Endometrial microvascular endothelial cells (primary cell): Measurements from ENCODE around the gene FUBP3. TPM values are rescaled to one million over a fixed set of nuclear protein-coding genes. Genes with fewer than 3 reads are reported as not detected.

Experiments
- in situ Hi-C: cut with HindIII; loops from 2 replicates; pipeline ENCODE4 v1.10.0; 2017; ENCODE audit warnings: low sequenced_read_pairs, low pct_unique_long_range_greater_than_20kb; ENCODE audit errors: inconsistent ontology term
- total RNA-seq: library from RNA; depleted of rRNA; stranded (reverse); fragments of >200 nt; gene quantifications from one replicate; pipeline ENCODE4 v1.2.3, GENCODE V29; 2015; ENCODE audit errors: inconsistent ontology term

Gene FUBP3
- total RNA-seq, 1 donor from 2014 or later = 37.5 TPM

DNA sequence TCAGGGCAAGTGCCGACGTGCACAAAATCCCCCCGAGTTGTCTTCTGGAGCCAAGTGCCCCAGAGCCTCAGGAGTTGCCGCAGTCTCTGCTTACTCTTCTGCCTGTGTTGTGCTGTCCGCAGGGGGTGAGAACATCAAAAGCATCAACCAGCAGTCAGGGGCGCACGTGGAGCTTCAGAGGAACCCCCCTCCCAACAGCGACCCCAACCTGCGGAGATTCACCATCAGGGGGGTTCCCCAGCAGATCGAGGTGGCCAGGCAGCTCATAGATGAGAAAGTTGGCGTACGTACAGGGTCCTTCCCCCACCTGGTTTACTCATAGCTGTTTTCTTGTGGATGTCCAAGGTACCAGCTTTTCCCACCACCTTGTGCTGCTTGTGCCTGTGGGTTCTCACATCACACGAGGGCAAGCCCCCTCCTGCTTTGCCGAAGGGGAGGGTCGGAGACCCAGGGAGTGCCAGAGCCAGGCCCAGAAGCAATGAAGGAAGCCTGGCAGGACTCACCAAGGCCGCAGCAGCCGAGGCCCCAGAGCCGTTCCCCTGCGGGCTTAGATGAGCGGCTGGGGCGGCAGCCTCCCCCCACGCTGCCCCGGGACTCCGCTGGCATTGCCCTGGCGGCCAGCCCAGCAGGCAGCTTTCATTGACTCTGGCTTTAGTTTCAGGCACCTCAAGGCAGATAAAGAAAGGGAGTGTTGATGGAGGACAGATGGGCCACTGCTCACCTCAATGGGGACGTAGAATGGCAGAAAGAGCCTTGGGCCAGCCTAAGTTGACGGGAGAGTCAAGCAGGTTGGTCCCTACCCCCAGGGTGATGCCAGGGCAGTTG, 51.3 kb downstream of the FUBP3 start:
- in situ Hi-C loops = no loop called here

DNA sequence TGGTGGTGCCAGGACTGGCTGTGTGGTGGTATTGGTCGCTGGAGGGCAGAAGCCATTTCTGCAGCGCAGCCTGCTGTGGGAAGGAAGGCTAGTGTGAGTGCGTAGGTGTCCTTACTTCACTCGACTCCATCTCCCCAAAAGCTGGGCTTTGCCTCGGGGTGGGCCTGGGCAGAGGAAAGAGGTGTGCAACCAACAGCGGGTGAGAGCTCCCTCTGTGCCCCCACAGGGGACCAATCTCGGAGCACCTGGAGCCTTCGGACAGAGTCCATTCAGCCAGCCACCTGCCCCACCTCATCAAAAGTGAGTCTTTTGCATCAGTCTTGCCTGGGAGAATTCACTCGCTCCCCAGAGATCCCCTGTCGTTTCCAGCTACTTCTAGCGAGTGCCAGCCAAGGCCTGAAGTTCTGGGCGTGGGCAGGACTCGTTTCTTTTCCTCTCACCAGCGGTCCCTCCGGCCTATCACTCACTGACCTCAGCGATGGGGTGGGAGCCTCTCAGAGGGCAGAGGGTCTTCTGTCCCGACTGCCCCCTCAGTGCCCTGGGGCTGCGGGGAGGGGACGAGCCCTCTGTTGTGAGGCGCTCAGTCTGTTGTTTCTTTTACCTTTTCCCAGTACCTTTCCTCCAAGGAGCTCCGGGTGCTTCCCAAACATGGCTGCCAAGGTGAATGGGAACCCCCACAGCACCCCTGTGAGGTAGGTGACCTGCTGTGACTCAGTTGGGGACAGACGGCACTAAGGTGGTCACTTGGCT, 52.1 kb downstream of the FUBP3 start:
- in situ Hi-C loops = no loop called here

DNA sequence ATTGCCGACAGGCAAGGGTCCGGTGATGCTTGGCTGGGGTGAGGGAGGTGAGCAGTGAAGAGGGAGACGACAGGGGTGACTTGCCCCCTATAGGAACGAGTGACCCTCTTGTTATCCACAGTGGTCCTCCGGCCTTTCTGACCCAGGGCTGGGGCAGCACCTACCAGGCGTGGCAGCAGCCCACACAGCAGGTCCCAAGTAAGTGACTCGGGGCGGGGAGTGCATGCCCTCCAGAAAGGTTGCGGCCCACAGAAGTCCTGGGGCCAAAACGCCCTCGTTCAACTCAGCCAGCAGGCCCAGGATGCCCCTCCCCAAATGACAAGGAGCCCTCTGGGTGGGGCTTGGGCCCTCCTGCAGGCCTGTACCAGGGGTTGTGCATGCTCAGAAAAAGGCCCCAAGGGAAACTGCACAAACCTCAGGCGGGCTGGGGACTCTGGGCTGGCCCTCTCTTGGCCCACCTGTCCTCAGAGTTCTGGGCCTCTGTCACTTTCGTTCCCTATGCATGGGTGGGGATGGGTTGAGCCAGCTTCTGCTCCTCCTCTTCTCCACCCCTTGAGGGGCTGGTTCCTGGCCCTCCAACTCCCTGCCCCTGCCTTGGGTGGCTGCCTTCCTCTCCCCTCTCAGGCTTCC, 52.8 kb downstream of the FUBP3 start:
- in situ Hi-C loops = no loop called here

DNA sequence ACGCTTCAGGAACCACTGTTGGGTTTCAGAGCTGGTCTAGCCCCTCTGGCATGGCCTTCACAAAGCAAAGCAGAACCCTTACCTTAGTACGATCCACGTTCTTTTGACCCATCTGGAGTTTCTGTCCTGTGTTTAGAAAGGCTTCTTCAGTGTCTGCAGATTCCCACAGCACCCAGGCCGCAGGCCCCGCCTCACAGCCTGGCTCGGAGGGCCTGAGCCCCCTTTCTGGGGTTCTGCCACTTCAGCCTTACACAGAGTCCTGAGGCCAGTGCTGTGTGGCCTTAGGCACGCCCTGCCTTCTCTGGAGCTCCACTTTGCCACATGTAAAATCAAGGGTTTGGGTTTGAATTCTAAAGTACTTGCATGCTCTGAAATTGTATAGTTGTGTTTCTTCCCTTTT, 53.5 kb downstream of the FUBP3 start:
- in situ Hi-C loops = no loop called here

DNA sequence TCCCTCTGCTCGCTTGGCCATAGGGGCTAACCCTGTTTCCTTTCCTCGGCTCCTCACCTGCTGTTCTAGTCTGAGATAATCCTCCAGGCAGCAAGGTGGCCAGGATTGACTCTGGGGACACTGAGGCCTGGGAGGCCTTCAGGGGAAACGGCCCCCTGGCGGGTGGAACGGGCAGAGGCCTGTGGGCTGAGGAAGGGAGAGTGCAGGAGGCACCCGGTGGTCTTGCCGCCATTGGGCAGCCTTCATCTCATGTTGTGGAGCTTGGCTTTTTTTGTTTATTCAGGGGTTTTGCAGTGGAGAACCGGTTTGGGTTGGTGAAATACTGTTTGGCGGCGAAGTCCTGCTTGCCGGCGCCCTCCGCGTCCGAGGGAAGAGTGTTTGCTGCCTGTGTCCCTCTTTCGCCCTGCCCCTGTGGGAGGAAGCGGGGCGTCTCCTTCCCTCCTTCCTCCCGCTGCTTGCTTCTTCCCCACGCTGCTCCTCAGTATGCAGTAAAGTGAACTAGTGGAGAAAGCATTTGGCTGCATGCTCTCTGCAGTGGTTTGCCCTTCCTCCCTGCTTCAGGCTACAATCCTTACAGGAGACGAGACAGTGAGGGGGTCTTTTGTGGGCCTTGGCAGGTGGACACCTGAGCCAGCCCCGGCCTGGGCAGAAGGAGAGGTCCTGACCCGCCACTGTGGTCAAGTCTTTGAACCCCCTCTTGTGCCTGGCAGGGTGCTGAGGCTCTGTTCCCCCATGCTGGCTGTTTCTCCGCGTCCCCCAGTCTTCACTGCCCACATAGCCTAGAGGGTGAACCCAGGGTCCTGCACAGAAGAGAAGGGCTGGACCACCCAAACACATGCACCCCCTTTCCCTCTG, 54.2 kb downstream of the FUBP3 start:
- in situ Hi-C loops = no loop called here

DNA sequence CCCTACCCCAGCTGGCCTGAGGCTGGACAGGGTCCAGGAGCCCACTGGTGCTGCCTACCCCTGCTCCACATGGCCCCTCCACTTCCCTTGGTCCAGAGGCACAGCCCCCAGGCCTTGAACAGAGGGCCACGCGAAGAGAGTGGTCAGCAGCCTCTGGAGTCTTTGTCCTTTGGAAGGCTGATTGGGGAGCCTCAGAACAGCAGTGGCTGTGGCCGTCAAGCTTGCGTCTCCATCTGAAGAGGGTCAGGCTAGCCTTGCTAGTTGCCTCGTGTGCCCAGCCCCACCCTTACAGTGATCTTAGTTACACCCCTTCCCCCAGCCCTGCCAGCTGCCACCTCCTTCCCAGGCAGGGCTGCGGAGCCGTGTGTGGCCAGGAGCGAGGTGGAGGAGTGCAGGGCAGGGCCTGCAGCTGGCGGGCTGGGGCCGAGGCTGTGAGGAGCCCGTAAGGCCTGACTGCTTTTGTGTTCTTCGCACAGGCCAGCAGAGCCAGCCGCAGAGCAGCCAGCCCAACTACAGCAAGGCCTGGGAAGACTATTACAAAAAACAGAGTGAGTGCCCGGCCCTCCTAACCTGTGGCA, 54.9 kb downstream of the FUBP3 start:
- in situ Hi-C loops = no loop called here

DNA sequence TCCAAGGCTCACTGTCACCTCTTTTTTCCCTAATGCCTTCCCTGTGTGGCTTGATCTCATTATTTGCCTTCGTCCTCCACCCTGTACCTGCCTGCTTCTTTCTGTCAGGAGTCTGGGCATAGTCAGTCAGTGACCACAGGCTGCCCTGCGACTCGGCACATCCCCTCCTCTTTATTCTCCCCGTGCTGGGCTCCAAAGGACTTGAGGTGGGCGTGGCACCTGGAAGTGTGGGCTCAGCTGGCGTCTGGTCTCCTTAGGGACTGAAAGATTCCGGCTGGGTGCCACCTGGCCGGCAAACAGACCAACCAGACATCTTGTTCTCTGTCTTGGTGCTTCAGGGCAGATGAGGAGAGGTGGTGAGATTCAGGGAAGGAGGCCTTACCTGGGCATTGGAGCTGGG, 55.4 kb downstream of the FUBP3 start:
- in situ Hi-C loops = no loop called here

DNA sequence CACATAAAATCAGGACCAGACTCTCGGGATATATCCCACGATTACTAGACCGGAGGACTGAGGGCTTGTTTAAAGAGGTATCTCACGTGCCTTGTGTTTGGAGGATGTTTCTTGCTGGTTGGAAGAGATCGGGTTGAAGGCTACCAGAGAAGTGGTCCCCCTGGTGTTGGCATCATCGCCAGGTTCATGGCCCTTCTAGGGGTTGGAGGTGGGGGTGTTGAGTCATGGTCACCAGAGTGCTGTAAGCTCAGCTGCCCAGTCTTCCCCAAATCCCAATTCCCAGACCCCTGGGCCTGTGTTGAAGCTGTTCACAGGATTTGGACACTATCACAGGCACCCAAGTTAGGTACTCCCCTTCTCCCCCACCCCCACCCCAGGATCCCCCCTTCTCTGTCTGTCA, 55.9 kb downstream of the FUBP3 start:
- in situ Hi-C loops = no loop called here

DNA sequence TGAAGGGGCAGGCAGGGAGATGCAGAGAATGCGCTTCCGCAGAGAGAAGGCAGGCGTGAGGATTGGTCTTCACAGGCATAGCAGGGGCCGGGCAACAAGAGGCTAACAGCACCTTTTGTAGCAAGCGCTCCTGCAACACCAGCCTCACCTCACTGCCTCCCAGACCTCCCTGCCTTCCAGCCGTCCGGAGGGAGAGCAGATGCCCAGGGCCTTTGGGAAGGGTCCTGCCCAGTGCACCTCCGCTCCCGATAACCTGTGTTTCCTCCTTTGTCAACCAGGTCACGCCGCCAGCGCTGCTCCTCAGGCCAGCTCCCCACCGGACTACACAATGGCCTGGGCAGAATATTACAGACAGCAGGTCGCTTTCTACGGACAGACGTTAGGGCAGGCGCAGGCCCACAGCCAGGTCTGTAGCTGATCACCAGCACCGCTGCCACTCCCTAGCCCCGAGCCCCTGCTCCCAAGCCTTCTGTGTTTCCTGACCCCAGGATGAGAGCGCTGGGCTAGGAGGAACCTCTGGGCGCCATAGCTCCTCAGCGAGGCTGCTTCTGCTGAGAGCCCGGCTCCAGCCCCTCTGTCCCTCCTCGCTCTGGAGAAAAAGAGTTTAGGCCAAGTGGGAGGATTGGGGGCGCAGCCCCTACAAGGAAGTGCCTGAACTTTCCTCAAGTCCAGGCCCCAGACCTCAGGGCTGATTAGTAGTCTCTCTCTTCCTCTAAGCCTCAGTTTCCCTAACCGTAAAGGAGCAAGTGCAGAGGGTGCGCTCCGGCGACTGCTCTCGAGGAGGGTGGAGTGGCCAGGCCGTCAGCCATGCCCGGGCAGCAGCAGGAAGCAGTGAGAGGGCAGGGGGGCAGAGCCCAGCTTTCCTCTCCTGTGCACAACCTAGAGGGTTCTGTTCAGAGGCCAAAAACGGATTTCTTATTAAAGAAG, 56.6 kb downstream of the FUBP3 start:
- in situ Hi-C loops = no loop called here

DNA sequence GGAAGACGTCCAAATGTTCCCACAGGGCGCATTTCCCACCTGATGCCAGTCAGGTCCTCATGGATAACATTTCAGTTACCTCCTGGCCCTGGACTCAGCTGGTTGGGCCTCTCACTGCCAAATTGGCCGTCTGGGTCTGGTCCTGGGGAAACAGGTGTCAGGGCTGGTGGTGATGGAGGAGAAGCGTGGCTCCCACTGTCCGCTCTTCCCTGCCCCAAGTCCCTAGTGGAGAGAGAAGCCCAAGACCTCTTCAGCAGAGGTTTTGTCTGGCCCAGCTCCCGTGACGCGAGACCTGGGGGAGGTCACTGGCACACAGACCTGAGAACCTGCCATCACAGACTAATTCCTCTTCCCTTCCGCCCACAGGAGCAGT, 57.3 kb downstream of the FUBP3 start:
- in situ Hi-C loops = no loop called here

DNA sequence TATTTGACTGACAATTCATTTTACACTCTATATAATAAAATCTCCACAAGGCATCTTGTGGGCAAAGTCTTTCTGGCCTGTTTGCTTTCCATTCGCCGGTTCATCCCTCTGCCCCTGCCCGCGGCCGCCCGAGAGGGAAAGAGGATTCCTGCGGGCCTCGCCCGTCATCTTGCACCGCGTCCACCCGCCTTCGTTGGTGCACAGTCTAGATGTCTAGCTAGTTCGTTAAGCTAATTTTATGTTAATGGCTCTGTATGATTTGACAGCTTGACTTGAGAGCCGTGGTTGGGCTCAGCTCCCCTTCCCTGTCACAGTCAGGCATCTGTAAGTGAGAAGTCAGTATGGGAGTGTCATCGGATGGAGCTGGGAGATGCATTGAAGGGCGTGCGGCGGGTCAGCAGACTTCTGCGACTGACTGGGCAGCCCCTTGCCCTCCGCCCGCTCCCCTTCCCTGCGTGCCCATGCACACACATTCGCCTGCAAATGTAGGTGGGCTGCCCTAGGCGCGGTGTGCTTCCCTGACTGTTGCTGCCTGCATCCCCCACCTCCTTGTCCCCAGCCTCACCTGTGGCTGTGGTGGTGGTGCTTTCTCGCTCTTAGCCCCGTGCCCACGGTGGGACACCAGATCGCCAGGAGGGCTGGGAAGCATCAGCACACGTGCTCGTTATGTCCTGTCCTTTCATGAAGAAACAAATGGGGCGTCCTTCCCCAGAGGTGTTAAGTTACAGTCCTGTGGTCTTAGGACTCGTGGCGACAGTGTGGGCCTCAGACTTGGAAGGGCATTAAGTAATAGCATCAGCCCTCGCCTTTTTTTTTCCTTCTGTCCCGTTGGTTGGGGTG, 59.1 kb downstream of the FUBP3 start:
- in situ Hi-C loops = no loop called here

DNA sequence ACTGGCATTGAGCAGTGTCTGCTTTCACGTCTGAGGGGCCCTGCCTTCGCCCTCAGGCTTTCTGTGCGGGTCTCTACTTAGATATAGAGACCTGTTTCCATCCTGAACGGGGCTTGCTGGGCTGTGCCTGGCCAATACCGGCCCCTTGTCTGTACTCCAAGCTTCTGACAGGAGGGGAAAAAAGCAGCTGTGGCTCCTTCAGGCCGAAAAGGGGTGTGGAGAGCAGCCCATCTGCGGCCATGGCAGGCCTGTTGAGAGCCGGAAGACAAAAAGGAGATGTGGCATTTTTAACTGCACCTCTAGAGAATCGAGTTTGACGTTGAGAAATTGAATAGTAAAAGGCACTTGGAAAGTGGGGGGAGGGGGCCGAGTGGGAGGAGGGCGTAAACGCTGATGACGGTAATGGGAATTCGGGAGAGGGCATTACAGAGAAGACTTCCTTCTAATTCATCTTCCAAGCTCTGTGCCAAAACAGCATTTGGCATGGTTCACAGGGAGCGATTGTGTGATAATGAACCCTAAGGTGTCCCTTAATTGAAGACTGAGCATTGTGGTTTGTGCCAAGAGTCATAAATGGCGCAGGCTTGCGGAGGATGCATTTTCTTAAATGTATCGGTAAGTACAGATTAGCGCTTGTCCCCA, 59.9 kb downstream of the FUBP3 start:
- in situ Hi-C loops = no loop called here

DNA sequence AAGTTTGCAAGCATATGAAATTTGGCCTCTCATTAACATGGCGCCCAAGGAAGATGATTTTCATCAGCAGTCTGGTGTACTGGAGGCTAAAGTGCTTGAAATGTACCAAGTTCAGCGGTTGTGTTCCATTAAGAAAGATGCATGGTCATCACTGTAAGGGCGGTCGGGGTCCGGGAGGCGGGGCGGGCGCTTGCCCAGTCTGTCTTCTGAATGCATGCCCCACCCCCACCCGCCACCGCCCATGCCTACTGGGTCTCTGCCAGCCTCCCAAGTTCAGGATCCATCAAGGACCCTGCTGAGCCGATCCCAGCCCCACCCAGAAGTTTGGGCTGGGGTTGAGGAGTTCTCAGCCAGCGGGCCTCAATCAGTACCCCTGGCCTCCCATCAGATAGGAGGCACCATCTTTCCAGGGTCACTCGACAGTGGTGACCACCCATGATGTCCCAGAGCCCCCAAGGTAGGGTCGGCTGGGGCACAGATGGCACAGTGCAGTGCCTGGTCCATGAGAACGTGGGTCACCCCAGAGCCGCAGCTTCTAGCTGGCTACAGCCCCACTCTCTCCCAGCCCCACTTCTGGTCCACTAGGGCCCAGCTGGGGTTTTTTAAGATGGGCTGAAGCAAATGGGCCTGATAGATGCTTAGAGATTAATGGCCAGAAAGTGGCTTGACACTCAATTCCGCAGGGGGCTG, 60.6 kb downstream of the FUBP3 start:
- in situ Hi-C loops = no loop called here

DNA sequence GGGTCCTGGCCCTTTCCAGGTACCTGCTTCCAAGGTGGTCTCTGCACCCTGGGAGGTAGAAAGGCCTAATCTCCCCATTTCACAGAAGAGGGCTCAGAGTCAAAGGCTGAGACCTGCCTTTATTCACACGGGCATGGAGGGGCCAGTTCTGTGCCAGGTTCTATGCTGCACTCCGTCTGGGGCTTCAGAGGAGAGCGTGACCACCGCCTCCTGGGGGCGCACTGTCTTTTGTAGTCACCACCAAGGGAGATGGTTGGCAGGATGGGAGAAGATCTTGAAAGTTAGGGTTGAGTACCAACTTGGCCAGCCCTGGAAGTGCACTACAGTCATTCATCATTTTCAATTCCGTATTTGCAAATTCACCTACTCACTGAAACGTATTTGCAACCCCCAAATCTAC, 61.3 kb downstream of the FUBP3 start:
- in situ Hi-C loops = no loop called here

DNA sequence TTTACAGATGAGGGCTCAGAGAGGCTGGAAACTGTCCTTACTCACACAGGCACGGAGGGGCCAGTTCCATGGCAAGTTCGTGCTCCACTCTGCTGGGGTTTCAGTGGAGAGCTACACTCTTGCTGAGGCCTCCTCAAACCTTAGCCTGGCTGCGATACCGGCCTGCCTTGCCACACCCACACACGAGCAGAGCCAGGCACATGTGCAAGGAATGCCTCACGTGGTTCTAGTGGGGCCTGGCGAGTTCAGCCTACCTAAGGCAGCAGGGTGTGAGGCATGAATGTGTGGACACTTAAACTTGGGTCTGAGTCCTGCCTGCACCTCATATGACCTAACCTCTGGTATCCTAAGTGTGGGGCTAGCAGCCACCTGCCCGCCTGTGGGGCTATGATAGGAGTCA, 63.5 kb downstream of the FUBP3 start:
- in situ Hi-C loops = no loop called here

DNA sequence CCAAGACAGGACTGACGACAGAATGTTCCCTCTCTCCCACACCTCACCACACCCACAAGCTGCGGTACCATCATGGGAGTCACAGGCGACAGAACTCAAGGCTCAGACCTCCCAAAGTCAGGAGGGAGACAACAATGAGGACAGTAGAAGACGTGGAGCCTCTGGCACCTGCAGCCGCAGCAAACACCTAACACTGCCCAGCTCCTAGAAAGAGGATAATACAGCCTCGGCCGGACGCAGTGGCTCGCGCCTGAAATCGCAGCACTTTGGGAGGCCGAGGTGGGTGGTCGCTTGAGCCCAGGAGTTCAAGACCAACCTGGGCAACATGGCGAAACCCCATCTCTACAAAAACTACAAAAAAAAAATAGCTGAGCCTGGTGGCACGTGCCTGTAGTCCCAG, 71.8 kb downstream of the FUBP3 start:
- in situ Hi-C loops = no loop called here
